K562 (cell line): ENCODE results near the gene INVS. TPM values are rescaled to one million over a fixed set of nuclear protein-coding genes. Genes with fewer than 3 reads are reported as not detected.

ENCODE experiments used
- CHAMP1 ChIP-seq: fragments of 450-650 bp; IDR thresholded peaks from 2 replicates; pipeline ENCODE4 v1.6.1; 2016; ENCODE audit warnings: mild to moderate bottlenecking
- GTF2E2 ChIP-seq: fragments of 200-800 bp; sonication (Bioruptor generic); IDR thresholded peaks from 2 replicates; pipeline ENCODE4 v1.6.1; 2016; ENCODE audit warnings: missing genetic modification characterization, missing compliant biosample characterization
- HOMEZ ChIP-seq: fragments of 250-450 bp; sonication (Bioruptor Pico); IDR thresholded peaks from 2 replicates; pipeline ENCODE4 v1.4.0; 2020; ENCODE audit warnings: mild to moderate bottlenecking, moderate library complexity
- MLLT1 ChIP-seq, 2 experiments: fragments of 450-650 bp; IDR thresholded peaks; 2 replicates each; pipeline ENCODE4 v1.6.1; 2016
- NFIC ChIP-seq: fragments of 450-650 bp; IDR thresholded peaks from 2 replicates; pipeline ENCODE4 v1.6.1; 2017; ENCODE audit warnings: mild to moderate bottlenecking, inconsistent platforms
- PHF21A ChIP-seq: fragments of 450-650 bp; IDR thresholded peaks from 2 replicates; pipeline ENCODE4 v1.6.1; 2017; ENCODE audit warnings: low read depth, borderline replicate concordance
- PHTF2 ChIP-seq: fragments of 250-450 bp; sonication (Bioruptor Pico); IDR thresholded peaks from 2 replicates; pipeline ENCODE4 v1.5.0; 2021; ENCODE audit warnings: mild to moderate bottlenecking
- SP1 ChIP-seq: sonication (generic); formaldehyde crosslinking; IDR thresholded peaks from 2 replicates; pipeline ENCODE4 v1.8.1; 2022; ENCODE audit warnings: mild to moderate bottlenecking, missing genetic modification reagents
- ZNF592 ChIP-seq: fragments of 450-650 bp; IDR thresholded peaks from 2 replicates; pipeline ENCODE4 v1.6.1; 2017; ENCODE audit warnings: antibody characterized with exemption, mild to moderate bottlenecking
- polyA plus RNA-seq, 8 experiments: library from polyadenylated mRNA; depleted of rRNA in 4 of 8; stranded (reverse) in 5 of 8; unstranded in 3 of 8; fragments of >200 nt; fragmentation: Nextera tagmentation in 2 of 8; fragmentation: Illumina TruSeq in 1 of 8; extraction: Ambion mirVana in 2 of 8; extraction: Trizol in 1 of 8; gene quantifications; 2 replicates each; pipeline versions ENCODE4 v1.2.1 to v1.2.3, GENCODE V29; 2011 to 2014; ENCODE audit warnings: inconsistent platforms in 1 of 8, missing spikeins in 1 of 8
- total RNA-seq, 7 experiments: library from RNA; depleted of rRNA in 6 of 7; stranded (reverse); fragments of >200 nt in 6 of 7; fragmentation: Illumina TruSeq in 2 of 7; extraction: Trizol in 2 of 7; gene quantifications; 2 replicates each; pipeline versions ENCODE4 v1.2.1 to v1.2.3, GENCODE V29; 2011 to 2021; ENCODE audit warnings: low replicate concordance in 1 of 7

INVS gene
- total and polyA plus RNA-seq, 9 of the 15 experiments (the other 6 are each of a cell fraction or from before 2014, with no cell fraction given), result 0.77 to 18.5 (median 10.0) TPM

GRCh38 chr9:100286257-100286656, 187.2 kb downstream of the INVS start (continued):
- no peak for TF ChIP-seq ZNF592
- TF ChIP-seq SP1 (CRISPR knock-in tag), result no peak
- TF ChIP-seq PHTF2 (CRISPR knock-in tag), result no peak
- TF ChIP-seq NFIC, result no peak
- no peak for TF ChIP-seq HOMEZ (CRISPR knock-in tag)
- TF ChIP-seq MLLT1 (IDR thresholded peaks at IDR 0.05), result no peak
- no peak for TF ChIP-seq PHF21A
- TF ChIP-seq GTF2E2 (tag), result no peak
- no peak for TF ChIP-seq CHAMP1
